GM12875 (cell line): ENCODE data around the gene VPS35L.
"Not testable (repeated sequence)": the region's sequence is repeated elsewhere in the genome, so short reads cannot be mapped to it uniquely, and the experiment has no call there.

Source experiments
- H3K4me3 ChIP-seq: one replicate; pipeline ENCODE4 v1.5.1; 2011; ENCODE audit warnings: low read depth, low read length, control low read depth
- TF ChIP-seq, protein P1 (sequence below): IDR thresholded peaks from 2 replicates; pipeline ENCODE4 v1.5.1; 2011; ENCODE audit warnings: low read depth, mild to moderate bottlenecking, control low read depth, inconsistent platforms, low read length, moderate library complexity, borderline replicate concordance; ENCODE audit not compliant: insufficient read depth

Gene VPS35L

DNA sequence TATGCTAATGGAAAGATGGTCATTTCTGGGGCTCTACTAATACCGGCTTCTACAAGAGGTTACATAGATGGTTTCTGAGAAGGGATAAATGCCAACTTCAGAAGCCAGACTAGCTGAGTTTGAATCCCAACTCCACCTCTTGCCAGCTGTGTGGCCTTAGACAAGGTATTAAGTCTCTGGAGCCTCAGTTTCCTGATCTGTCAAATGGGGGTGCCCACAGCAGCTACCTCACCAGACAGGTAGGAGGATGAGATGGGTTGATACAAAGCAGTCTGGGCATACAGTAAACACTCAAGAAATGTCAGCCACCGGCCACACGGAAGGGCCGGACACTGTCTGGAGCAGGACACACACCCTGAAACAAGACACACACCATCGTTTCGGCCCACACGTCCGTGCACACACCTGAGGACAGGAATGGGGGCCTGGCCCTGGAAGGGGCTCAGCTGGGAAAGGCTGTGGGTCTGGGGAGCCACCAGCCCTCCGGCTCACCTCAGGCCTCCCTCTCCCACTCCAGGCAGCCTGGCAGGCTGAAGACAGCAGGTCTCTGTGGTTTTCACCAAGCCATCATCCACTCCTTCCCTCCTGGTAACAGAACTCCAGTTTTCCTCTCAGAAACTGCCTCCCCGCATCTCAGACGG is 157.0 kb downstream of the VPS35L start:
- TF ChIP-seq, protein P1, sequence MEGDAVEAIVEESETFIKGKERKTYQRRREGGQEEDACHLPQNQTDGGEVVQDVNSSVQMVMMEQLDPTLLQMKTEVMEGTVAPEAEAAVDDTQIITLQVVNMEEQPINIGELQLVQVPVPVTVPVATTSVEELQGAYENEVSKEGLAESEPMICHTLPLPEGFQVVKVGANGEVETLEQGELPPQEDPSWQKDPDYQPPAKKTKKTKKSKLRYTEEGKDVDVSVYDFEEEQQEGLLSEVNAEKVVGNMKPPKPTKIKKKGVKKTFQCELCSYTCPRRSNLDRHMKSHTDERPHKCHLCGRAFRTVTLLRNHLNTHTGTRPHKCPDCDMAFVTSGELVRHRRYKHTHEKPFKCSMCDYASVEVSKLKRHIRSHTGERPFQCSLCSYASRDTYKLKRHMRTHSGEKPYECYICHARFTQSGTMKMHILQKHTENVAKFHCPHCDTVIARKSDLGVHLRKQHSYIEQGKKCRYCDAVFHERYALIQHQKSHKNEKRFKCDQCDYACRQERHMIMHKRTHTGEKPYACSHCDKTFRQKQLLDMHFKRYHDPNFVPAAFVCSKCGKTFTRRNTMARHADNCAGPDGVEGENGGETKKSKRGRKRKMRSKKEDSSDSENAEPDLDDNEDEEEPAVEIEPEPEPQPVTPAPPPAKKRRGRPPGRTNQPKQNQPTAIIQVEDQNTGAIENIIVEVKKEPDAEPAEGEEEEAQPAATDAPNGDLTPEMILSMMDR: no peak
- H3K4me3 ChIP-seq: no peak overlapping the region

DNA sequence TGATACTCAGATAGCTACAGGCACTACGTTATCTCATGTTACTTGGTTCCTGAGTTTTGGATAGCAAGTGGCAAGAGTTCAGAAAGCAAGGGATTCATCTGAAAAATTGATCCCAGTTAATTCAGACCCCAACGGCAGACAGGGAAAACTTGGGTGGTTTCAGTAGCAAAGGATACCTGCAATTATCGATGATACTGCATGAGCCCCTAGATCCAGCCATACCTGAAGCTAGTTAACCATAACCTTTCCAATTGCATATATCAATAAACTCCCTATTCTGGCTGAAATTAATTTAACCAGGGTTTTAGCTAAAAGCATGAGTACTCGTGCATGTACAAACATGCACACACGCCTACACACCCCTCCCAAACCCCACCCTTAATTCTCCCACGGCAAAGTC is 158.2 kb downstream of the VPS35L start:
- TF ChIP-seq, protein P1: no peak
- no peak overlapping the region for H3K4me3 ChIP-seq

DNA sequence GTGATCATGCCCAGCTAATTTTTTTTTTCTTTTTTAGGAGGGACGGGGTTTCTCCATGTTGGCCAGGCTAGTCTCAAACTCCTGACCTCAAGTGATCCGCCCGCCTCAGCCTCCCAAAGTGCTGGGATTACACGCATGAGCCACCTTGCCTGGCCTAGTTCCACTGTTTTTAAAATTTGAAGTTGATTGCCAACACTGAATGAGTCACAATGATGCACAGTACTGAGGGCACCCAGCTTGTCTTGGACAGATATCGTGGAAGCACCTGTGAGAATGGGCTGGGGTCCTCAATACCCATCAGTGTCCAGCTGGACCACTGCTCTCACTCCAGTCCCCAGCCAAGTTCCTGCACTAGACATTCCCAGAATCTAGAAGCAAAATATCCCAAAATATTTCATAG is 160.1 kb downstream of the VPS35L start:
- TF ChIP-seq, protein P1: no peak
- H3K4me3 ChIP-seq: no peak overlapping the region

DNA sequence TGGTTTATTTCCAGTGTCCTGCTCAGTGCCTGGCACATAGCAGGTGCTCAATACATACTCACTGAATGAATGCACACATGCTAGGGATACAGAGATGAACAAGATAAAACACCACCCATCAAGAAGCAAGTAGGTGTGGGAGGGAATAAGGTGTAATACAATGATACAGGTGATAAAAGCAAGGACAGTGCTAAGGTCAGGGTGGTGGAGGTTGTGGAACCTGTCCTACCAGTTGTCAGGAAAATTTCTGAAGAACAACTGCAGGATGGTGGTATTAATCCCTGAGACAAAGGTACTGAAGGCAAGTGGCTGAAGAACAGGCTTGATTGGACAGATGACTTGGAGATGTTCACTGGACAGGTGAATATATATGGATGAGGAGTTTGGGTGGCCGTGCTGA is 160.7 kb downstream of the VPS35L start:
- no peak overlapping the region for H3K4me3 ChIP-seq
- TF ChIP-seq, protein P1: no peak

- not testable (repeated sequence) for H3K4me3 ChIP-seq
These were observed 161.2 kb downstream of the VPS35L start for GRCh38 chr16:19716728-19717127.

- TF ChIP-seq, protein P1: no peak
- peak overlapping the region; percentile 69 for H3K4me3 ChIP-seq
These were observed 161.8 kb downstream of the VPS35L start for GRCh38 chr16:19717314-19717713.

- TF ChIP-seq, protein P1: no peak
These were observed 162.5 kb downstream of the VPS35L start, which contains the start of the genes IQCK and KNOP1 for GRCh38 chr16:19717741-19718623. TSS of gene IQCK (plus strand) at chr16:19718271. CDS start at chr16:19718307, 36 bp downstream. TSS of gene KNOP1 (minus strand) at chr16:19718227. CDS start at chr16:19715035, 3,192 bp downstream.

More at GRCh38 chr16:19717741-19718623, 162.5 kb downstream of the VPS35L start, which contains the start of the genes IQCK and KNOP1:
- peak within 1 kb of the TSS; percentile 69 for H3K4me3 ChIP-seq
